Measurements from ENCODE around the gene KCNIP4.

GRCh38 chr4:21522296-21522695, 426.3 kb downstream of the KCNIP4 start:
- TF ChIP-seq, protein P1, sequence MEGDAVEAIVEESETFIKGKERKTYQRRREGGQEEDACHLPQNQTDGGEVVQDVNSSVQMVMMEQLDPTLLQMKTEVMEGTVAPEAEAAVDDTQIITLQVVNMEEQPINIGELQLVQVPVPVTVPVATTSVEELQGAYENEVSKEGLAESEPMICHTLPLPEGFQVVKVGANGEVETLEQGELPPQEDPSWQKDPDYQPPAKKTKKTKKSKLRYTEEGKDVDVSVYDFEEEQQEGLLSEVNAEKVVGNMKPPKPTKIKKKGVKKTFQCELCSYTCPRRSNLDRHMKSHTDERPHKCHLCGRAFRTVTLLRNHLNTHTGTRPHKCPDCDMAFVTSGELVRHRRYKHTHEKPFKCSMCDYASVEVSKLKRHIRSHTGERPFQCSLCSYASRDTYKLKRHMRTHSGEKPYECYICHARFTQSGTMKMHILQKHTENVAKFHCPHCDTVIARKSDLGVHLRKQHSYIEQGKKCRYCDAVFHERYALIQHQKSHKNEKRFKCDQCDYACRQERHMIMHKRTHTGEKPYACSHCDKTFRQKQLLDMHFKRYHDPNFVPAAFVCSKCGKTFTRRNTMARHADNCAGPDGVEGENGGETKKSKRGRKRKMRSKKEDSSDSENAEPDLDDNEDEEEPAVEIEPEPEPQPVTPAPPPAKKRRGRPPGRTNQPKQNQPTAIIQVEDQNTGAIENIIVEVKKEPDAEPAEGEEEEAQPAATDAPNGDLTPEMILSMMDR (IDR thresholded peaks at IDR 0.05; ENCODE audit: insufficient read depth, low read depth, low read length) = no peak
- no peak for TF ChIP-seq EZH2 (IDR thresholded peaks at IDR 0.05; ENCODE audit: insufficient read depth, low read length)
